ENCODE data around the gene EIF5B. TPM values are rescaled to one million over a fixed set of nuclear protein-coding genes. Genes with fewer than 3 reads are reported as not detected.

Gene EIF5B
- total RNA-seq, result 22.4 and 25.7 TPM in 2 replicates

GRCh38 chr2:99337113-99338028, at the start of gene EIF5B:
Gene EIF5B (plus strand): TSS chr2:99337389. CDS start chr2:99337555, 166 bp downstream.

GRCh38 chr2:99301097-99301496, 36.1 kb upstream of the EIF5B start, which contains the start of gene LYG1:
Gene LYG1 (minus strand): TSS chr2:99301197. CDS start chr2:99295670, 5,527 bp downstream.

GRCh38 chr2:99335911-99336803, 1.0 kb upstream of the EIF5B start, which contains the start of gene TXNDC9:
Gene TXNDC9 (minus strand): TSS chr2:99336333. CDS start chr2:99333210, 3,123 bp downstream.

Other genes starting within 250 kb of the EIF5B start
- 0.19 and 0.28 TPM in 2 replicates for gene C2orf15, start 195.7 kb upstream of the EIF5B start, total RNA-seq
- gene TSGA10, start 182.4 kb upstream of the EIF5B start, total RNA-seq, result 0.96 and 5.1 TPM in 2 replicates
- 5.4 and 7.9 TPM in 2 replicates for gene LIPT1, start 182.4 kb upstream of the EIF5B start, total RNA-seq
- 18.8 and 19.4 TPM in 2 replicates for gene MITD1, start 156.3 kb upstream of the EIF5B start, total RNA-seq
- gene MRPL30, start 156.2 kb upstream of the EIF5B start, total RNA-seq, result 32.4 TPM in 2 replicates
- not detected in 2 replicates for gene LYG2, start 81.7 kb upstream of the EIF5B start, total RNA-seq
- 0.19 and 0.85 TPM in 2 replicates for gene LYG1, start 36.2 kb upstream of the EIF5B start, total RNA-seq
- 62.0 and 89.9 TPM in 2 replicates for gene TXNDC9, start 1.1 kb upstream of the EIF5B start, total RNA-seq
- gene REV1, start 152.6 kb downstream of the EIF5B start, total RNA-seq, result 24.2 and 31.9 TPM in 2 replicates

Measured in regular cardiac myocyte (primary cell).